Stimulated activated naive CD8-positive, alpha-beta T cell treated with anti-CD3 and anti-CD28 coated beads, Interleukin-15, Interleukin-2, amounts not matched to agents 100 U/mL and 50 U/mL, for 24 hours (primary cell): Measurements from ENCODE around the gene ZDHHC19.
"Not testable (repeated sequence)": the region's sequence is repeated elsewhere in the genome, so short reads cannot be mapped to it uniquely, and the experiment has no call there.

Source experiments
- ATAC-seq: fragments of 150-1000 bp; cut with Tn5 transposase; one replicate; pipeline ENCODE4 v1.10.0; 2021
- DNase-seq: peaks from one replicate; pipeline ENCODE4 v3.0.0; 2021

Gene ZDHHC19

GRCh38 chr3:196178993-196179379, 32.2 kb downstream of the ZDHHC19 start:
- ATAC-seq, result no peak
- no peak for DNase-seq

- DNase-seq (no peak), ATAC-seq (no peak)
Measured at GRCh38 chr3:196177967-196178366, 33.2 kb downstream of the ZDHHC19 start.

GRCh38 chr3:196177567-196177966, 33.6 kb downstream of the ZDHHC19 start:
- ATAC-seq, result no peak
- no peak for DNase-seq

- ATAC-seq (no peak), DNase-seq (no peak)
Measured at GRCh38 chr3:196175722-196176121, 35.5 kb downstream of the ZDHHC19 start.

- ATAC-seq (no peak), DNase-seq (no peak)
Measured at GRCh38 chr3:196175116-196175625, 36.0 kb downstream of the ZDHHC19 start.

GRCh38 chr3:196174652-196175051, 36.5 kb downstream of the ZDHHC19 start:
- DNase-seq, result no peak
- ATAC-seq, result no peak

GRCh38 chr3:196170296-196170695, 40.9 kb downstream of the ZDHHC19 start:
- not testable (repeated sequence) for ATAC-seq, DNase-seq

GRCh38 chr3:196169836-196170240, 41.4 kb downstream of the ZDHHC19 start:
- ATAC-seq, result no peak
- DNase-seq, result no peak

GRCh38 chr3:196168808-196169391, 42.3 kb downstream of the ZDHHC19 start:
- DNase-seq (no peak), ATAC-seq (no peak)

GRCh38 chr3:196166741-196167140, 44.5 kb downstream of the ZDHHC19 start:
- peak; percentile 83 for ATAC-seq
- peak; percentile 42 for DNase-seq

GRCh38 chr3:196165850-196166249, 45.4 kb downstream of the ZDHHC19 start:
- ATAC-seq (no peak), DNase-seq (no peak)

GRCh38 chr3:196165006-196165575, 46.1 kb downstream of the ZDHHC19 start:
- DNase-seq, ATAC-seq: not testable (repeated sequence)

GRCh38 chr3:196164576-196164975, 46.6 kb downstream of the ZDHHC19 start:
- DNase-seq (no peak), ATAC-seq (no peak)

- DNase-seq (no peak), ATAC-seq (no peak)
Measured at GRCh38 chr3:196163666-196164493, 47.3 kb downstream of the ZDHHC19 start.

- no peak for DNase-seq
- no peak for ATAC-seq
Measured at GRCh38 chr3:196163212-196163611, 48.0 kb downstream of the ZDHHC19 start.

- no peak for ATAC-seq
- DNase-seq, result no peak
Measured at GRCh38 chr3:196162679-196163078, 48.5 kb downstream of the ZDHHC19 start.

GRCh38 chr3:196159952-196160804, 51.0 kb downstream of the ZDHHC19 start:
- ATAC-seq (peak; percentile 86), DNase-seq (peak; percentile 58)

- ATAC-seq (no peak), DNase-seq (no peak)
Measured at GRCh38 chr3:196159526-196159925, 51.7 kb downstream of the ZDHHC19 start.

- ATAC-seq (no peak), DNase-seq (no peak)
Measured at GRCh38 chr3:196156160-196156559, 55.0 kb downstream of the ZDHHC19 start.

- no peak for ATAC-seq
- no peak for DNase-seq
Measured at GRCh38 chr3:196150481-196150880, 60.7 kb downstream of the ZDHHC19 start.

- DNase-seq (no peak), ATAC-seq (no peak)
Measured at GRCh38 chr3:196149831-196150301, 61.3 kb downstream of the ZDHHC19 start.

GRCh38 chr3:196149375-196149774, 61.8 kb downstream of the ZDHHC19 start:
- DNase-seq (no peak), ATAC-seq (no peak)
